Measurements from ENCODE around the gene CXCL10.

Gene CXCL10

GRCh38 chr4:76036855-76037254, 13.6 kb upstream of the CXCL10 start:
- TF ChIP-seq CTCF (IDR thresholded peaks at IDR 0.05; ENCODE audit: extremely low read depth, missing control alignments) = no peak
- no peak for DNase-seq (ENCODE audit: low spot score)

- DNase-seq (ENCODE audit: low spot score) = no peak
- TF ChIP-seq CTCF (IDR thresholded peaks at IDR 0.05; ENCODE audit: extremely low read depth, missing control alignments) = no peak
Measured at GRCh38 chr4:76035799-76036380, 12.6 kb upstream of the CXCL10 start, which contains the start of gene CXCL11. Gene CXCL11 (minus strand): TSS chr4:76036070. CDS start chr4:76035987, 83 bp downstream.

GRCh38 chr4:76035141-76035540, 11.8 kb upstream of the CXCL10 start:
- TF ChIP-seq CTCF (IDR thresholded peaks at IDR 0.05; ENCODE audit: extremely low read depth, missing control alignments) = no peak
- DNase-seq (ENCODE audit: low spot score) = no peak

GRCh38 chr4:76029300-76029699, 6.0 kb upstream of the CXCL10 start:
- no peak for TF ChIP-seq CTCF (IDR thresholded peaks at IDR 0.05; ENCODE audit: extremely low read depth, missing control alignments)
- no peak for DNase-seq (ENCODE audit: low spot score)

- no peak for TF ChIP-seq CTCF (IDR thresholded peaks at IDR 0.05; ENCODE audit: extremely low read depth, missing control alignments)
- no peak for DNase-seq (ENCODE audit: low spot score)
Measured at GRCh38 chr4:76028350-76028765, 5.1 kb upstream of the CXCL10 start.

- no peak for DNase-seq (ENCODE audit: low spot score)
- TF ChIP-seq CTCF (IDR thresholded peaks at IDR 0.05; ENCODE audit: extremely low read depth, missing control alignments) = no peak
Measured at GRCh38 chr4:76024065-76024464, 768 bp upstream of the CXCL10 start.

- DNase-seq (ENCODE audit: low spot score) = no peak
- no peak for TF ChIP-seq CTCF (IDR thresholded peaks at IDR 0.05; ENCODE audit: extremely low read depth, missing control alignments)
Measured at GRCh38 chr4:76022677-76023076, 620 bp downstream of the CXCL10 start.
